Bronchial epithelial cell (primary cell): ENCODE data around the gene ROR2. TPM values are rescaled to one million over a fixed set of nuclear protein-coding genes. Genes with fewer than 3 reads are reported as not detected.

Source experiments
- DNase-seq: peaks from one replicate; pipeline ENCODE4 v3.0.0-alpha.2; 2010; ENCODE audit warnings: low read depth
- FAIRE-seq: peaks from 2 replicates; lab custom pipeline; 2011; peaks lifted over from hg19 to GRCh38; lab: Jason Lieb, UNC
- H3K27me3 ChIP-seq: 2 replicates; pipeline ENCODE4 v1.5.1; 2011; ENCODE audit warnings: low read length; ENCODE audit not compliant: control insufficient read depth, insufficient read depth
- H3K36me3 ChIP-seq: 2 replicates; pipeline ENCODE4 v1.5.1; 2011; ENCODE audit warnings: low read length; ENCODE audit not compliant: control insufficient read depth, insufficient read depth
- H3K4me3 ChIP-seq: 2 replicates; pipeline ENCODE4 v1.5.1; 2011; ENCODE audit warnings: mild to moderate bottlenecking, low read depth, low read length, control low read depth
- CTCF ChIP-seq: IDR thresholded peaks from 2 replicates; pipeline ENCODE4 v1.5.1; 2011; ENCODE audit warnings: mild to moderate bottlenecking, moderate library complexity, low read length, control low read depth, inconsistent platforms; ENCODE audit not compliant: insufficient read depth, severe bottlenecking
- total RNA-seq: library from RNA; depleted of rRNA; stranded (reverse); fragments of >200 nt; gene quantifications from 2 replicates; pipeline ENCODE4 v1.2.1, GENCODE V29; 2014

ROR2 gene
- total RNA-seq, 1 donor from 2014 or later, result 0.26 TPM

GRCh38 chr9:91515074-91515687 is 434.8 kb downstream of the ROR2 start:
- Histone ChIP-seq H3K36me3 (no peaks in the 10 kb centered on the region), H3K4me3 (no peak overlapping the region), H3K27me3 (no peaks in the 10 kb centered on the region)
- TF ChIP-seq CTCF, result no peak
- peak; percentile 79 for DNase-seq
- FAIRE-seq, result peak; percentile 89

Other genes starting within 250 kb of the ROR2 start
- gene SPTLC1, start 165.2 kb upstream of the ROR2 start, total RNA-seq, result 102 and 103 TPM in 2 replicates